Measurements from ENCODE around the gene FUT6. TPM values are rescaled to one million over a fixed set of nuclear protein-coding genes. Genes with fewer than 3 reads are reported as not detected.

Gene FUT6
- total RNA-seq, 4 donors from 2014 or later: 0.17 TPM; not detected in 3

GRCh38 chr19:5806905-5807304 is 32.6 kb downstream of the FUT6 start:
- intact Hi-C loops (cut with DNase I): loop anchor here (10.0 kb wide), 1 partner anchor 218 kb away; no protein-coding TSS in a partner anchor
- WGBS: 92% methylated on average over 5 of the region's 5 CpGs
- peaks cover 17 to 38% (median 30%) of the 10 kb centered on the region in 4 donors for H3K4me1 ChIP-seq

GRCh38 chr19:5806133-5806489 is 33.4 kb downstream of the FUT6 start:
- Histone ChIP-seq H3K27me3 (peaks cover 0 to 39% (median 5%) of the 10 kb centered on the region in 4 donors), H3K27ac (replicated peaks in 1 of 4) (peak overlapping the region; percentile 89 to 92 (median 90)), H3K4me1 (peaks cover 17 to 38% (median 30%) of the 10 kb centered on the region in 4 donors), H3K4me3 (peak overlapping the region; percentile 65 to 78 (median 72)), H3K36me3 (peaks cover 0 to 8% (median 0%) of the 10 kb centered on the region in 4 donors), H3K9me3 (no peaks in the 10 kb centered on the region)
- TF ChIP-seq POLR2A (IDR thresholded peaks at IDR 0.05; ENCODE audit: low read depth) (no peak), EP300 (IDR thresholded peaks at IDR 0.05) (no peak), CTCF (IDR thresholded peaks at IDR 0.05) (no peak), POLR2AphosphoS5 (IDR thresholded peaks at IDR 0.05) (no peak)
- DNase-seq (ENCODE audit: extremely low spot score): no peak
- intact Hi-C loops (cut with DNase I): loop anchor here (10.0 kb wide), 1 partner anchor 219 kb away; no protein-coding TSS in a partner anchor
- WGBS: 43% methylated on average over 4 of the region's 6 CpGs

More at GRCh38 chr19:5806905-5807304, 32.6 kb downstream of the FUT6 start:
- no peaks in the 10 kb centered on the region for H3K9me3 ChIP-seq
- H3K27ac ChIP-seq (replicated peaks in 1 of 4): peak overlapping the region in 3 of 4 donors; percentile 89 to 92 (median 89)
- H3K36me3 ChIP-seq: peaks cover 0 to 8% (median 0%) of the 10 kb centered on the region in 4 donors
- no peak overlapping the region for H3K4me3 ChIP-seq
- DNase-seq (ENCODE audit: extremely low spot score): no peak
- peaks cover 0 to 33% (median 5%) of the 10 kb centered on the region in 4 donors for H3K27me3 ChIP-seq
- TF ChIP-seq CTCF (IDR thresholded peaks at IDR 0.05) (no peak), POLR2AphosphoS5 (IDR thresholded peaks at IDR 0.05) (no peak), POLR2A (IDR thresholded peaks at IDR 0.05; ENCODE audit: low read depth) (no peak), EP300 (IDR thresholded peaks at IDR 0.05) (no peak)

- H3K4me1 ChIP-seq: peaks cover 17 to 38% (median 30%) of the 10 kb centered on the region in 4 donors
- TF ChIP-seq EP300 (IDR thresholded peaks at IDR 0.05) (peak; percentile 50), CTCF (IDR thresholded peaks at IDR 0.05) (peak; percentile 85 to 92 (median 87)), POLR2AphosphoS5 (IDR thresholded peaks at IDR 0.05) (peak; percentile 75 to 77), POLR2A (IDR thresholded peaks at IDR 0.05; ENCODE audit: low read depth) (no peak)
- DNase-seq (ENCODE audit: extremely low spot score): no peak
- peak overlapping the region; percentile 65 to 78 (median 72) for H3K4me3 ChIP-seq
- intact Hi-C loops (cut with DNase I): loop anchor here (10.0 kb wide), 1 partner anchor 219 kb away; no protein-coding TSS in a partner anchor
- H3K27ac ChIP-seq (replicated peaks in 1 of 4): peak overlapping the region; percentile 89 to 92 (median 90)
- H3K27me3 ChIP-seq: peaks cover 0 to 44% (median 5%) of the 10 kb centered on the region in 4 donors
- H3K9me3 ChIP-seq: no peaks in the 10 kb centered on the region
- peaks cover 0 to 8% (median 0%) of the 10 kb centered on the region in 4 donors for H3K36me3 ChIP-seq
- 3% methylated on average over 19 of the region's 46 CpGs for WGBS
Observed at GRCh38 chr19:5805462-5806132, 33.9 kb downstream of the FUT6 start.

- intact Hi-C loops (cut with DNase I): loop anchor here (1.0 to 10.0 kb wide), 2 partner anchors 88 to 220 kb away; no protein-coding TSS in a partner anchor
- Histone ChIP-seq H3K27ac (replicated peaks in 1 of 4) (peak within 1 kb of the TSS; percentile 89 to 92 (median 90)), H3K4me3 (peak within 1 kb of the TSS; percentile 65 to 78 (median 72)), H3K9me3 (no peaks in the 10 kb centered on the region), H3K36me3 (peaks cover 0 to 8% (median 0%) of the 10 kb centered on the region in 4 donors), H3K4me1 (peaks cover 17 to 38% (median 30%) of the 10 kb centered on the region in 4 donors), H3K27me3 (peaks cover 0 to 52% (median 5%) of the 10 kb centered on the region in 4 donors)
- WGBS: 11% methylated on average over 12 of the region's 107 CpGs
- DNase-seq (ENCODE audit: extremely low spot score): no peak
- TF ChIP-seq POLR2A (IDR thresholded peaks at IDR 0.05; ENCODE audit: low read depth) (no peak), POLR2AphosphoS5 (IDR thresholded peaks at IDR 0.05) (peak in 1 of 2 donors; percentile 25)
Observed at GRCh38 chr19:5804516-5805461, 34.7 kb downstream of the FUT6 start, which contains the start of gene NRTN. Gene NRTN, plus strand, starts transcription at chr19:5805067. Its CDS starts 19,099 bp downstream, at chr19:5824166.

All from esophagus muscularis mucosa (tissue), 4 donors.